Activated CD4-positive, alpha-beta T cell treated with anti-CD3 and anti-CD28 coated beads, Interleukin-10, Interleukin-2, amounts not matched to agents 100 ng/mL and 50 ng/mL, durations not matched to agents 16 hours and 8 hours (primary cell): Measurements from ENCODE around the gene PARVG.
A peak's percentile ranks its signal among the peaks of the same experiment; 100 is the strongest.

ENCODE experiments used
- DNase-seq: peaks from one replicate; pipeline ENCODE4 v3.0.0-alpha.2; 2020

PARVG gene

GRCh38 chr22:44180706-44181032 is at the start of gene PARVG:
Gene PARVG, plus strand, starts transcription at chr22:44180925. Its CDS starts 2,405 bp downstream, at chr22:44183330.
- DNase-seq, result peak; percentile 59

- DNase-seq, result no peak
Observed at GRCh38 chr22:44131412-44131811, 49.3 kb upstream of the PARVG start.

DNA sequence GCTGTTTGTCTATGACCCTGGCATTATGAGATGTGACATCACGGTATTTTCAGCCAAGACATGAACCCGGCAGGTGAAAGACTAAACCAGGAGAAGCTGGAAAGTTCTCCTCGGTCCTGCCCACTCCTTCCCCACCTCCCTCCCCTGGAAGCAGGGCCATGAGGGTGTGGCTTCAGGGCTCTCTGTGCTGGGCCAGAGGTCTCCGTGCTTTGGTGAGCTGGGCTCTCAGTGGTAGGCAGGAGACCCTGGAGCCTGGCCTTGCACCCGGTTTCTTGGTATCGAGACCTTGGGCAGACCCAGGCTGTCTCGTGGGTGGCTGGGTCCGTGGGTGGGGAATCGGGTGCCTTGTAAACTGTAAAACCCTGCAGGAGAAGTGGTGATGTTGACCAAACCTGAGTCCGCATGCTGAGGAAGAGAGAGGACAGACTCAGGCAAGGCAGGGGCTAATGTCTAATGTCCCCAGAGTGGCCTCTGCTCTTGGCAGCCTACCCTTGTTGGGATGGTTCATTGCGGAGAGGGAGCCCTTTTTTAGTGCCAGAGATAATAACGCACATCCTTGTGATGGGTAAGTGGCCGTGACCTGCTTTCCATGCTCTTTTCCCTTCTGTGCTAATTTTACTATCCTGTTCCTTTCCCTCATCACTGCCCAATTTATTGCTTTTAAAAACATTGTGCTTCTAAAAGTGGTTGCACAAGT is 48.6 kb upstream of the PARVG start:
- no peak for DNase-seq

DNA sequence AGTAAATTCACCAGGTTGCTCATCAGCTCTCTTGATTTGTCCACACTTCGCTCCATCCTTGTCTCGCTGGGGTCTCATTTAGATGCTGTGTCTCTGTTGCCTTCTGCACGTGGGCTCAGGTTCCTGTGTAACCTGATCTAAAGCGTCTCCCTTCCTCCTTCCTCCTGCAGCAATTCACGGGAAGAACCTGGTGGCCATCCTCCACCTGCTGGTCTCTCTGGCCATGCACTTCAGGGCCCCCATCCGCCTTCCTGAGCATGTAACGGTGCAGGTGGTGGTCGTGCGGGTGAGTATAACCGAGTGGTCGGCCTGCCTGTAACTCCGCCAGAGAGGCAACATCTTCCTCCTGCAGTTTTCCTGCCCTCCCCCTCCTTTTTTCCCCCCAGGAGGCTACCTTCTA is 48.0 kb upstream of the PARVG start:
- no peak for DNase-seq

DNA sequence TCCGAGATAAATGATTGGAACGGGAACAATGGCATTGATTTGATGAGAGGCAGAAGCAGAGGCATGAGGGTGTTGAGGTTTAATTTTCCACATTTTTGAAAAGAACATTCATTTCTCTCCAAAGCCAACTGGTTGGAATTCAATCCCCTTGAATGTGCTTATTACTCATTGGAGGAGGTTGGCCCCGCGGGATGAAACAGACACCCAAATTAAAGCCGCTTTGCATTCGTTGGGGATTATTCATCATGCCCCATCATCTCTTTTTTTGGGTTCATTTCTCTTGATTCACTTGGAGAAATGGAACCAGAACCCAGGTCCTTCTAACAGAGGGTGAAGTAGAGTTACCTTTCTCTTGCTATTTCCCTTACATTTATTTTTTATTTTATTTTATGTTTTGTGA is 47.6 kb upstream of the PARVG start:
- DNase-seq, result no peak

DNA sequence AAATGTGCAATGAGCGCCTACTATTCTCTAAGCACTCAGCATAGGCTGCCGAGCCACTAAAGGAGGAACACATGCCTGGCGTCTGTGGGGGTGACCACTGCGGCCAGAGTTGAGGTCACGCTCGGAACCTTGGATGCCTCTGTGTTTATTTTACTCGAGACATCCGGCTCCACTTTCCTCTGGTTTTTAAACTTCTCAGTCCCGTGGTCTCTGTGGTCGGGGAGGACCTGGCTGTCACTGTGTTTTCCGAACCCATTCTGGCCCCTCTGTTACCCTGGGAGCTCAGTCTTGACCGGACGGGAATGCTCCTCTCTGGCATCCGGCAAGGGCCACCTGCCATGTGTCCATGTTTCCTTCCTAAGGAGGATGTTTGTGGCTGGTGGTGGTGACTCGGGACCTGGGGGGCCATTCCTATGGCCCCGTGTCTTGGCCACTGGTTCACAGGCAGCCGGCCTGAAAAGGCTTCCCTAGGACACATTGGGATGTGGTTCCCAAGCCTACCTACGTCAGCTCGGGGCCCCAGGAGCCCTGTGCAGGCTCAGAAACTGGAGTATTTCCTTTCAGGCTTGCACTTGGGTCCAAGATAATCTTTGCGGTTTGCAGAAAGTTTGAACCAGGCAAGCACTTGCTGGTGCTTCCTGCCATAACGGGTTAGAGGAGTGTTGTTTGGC is 46.7 kb upstream of the PARVG start:
- DNase-seq, result no peak

- DNase-seq, result no peak
Observed at GRCh38 chr22:44136112-44136511, 44.6 kb upstream of the PARVG start.

- no peak for DNase-seq
Observed at GRCh38 chr22:44136786-44137185, 43.9 kb upstream of the PARVG start.

DNA sequence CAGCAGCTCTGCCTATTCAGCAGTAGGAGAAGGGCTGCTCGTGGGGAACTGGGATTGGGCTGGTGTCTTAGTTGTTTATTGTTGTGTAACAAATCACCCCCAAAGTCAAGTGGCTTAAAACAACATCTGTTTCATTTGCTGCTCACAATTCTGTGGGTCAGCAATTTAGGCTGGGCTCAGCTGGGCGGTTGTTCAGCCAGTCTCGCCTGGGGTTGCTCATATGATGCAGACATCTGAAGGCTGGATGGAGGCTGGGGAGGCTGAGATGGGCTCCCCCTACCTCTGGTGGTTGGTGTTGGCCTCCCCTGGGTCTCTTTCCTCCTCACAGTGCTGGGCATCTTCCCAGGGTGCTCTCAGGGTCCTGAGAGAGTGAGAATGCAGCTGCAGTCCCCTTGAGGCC is 43.3 kb upstream of the PARVG start:
- DNase-seq, result no peak

DNA sequence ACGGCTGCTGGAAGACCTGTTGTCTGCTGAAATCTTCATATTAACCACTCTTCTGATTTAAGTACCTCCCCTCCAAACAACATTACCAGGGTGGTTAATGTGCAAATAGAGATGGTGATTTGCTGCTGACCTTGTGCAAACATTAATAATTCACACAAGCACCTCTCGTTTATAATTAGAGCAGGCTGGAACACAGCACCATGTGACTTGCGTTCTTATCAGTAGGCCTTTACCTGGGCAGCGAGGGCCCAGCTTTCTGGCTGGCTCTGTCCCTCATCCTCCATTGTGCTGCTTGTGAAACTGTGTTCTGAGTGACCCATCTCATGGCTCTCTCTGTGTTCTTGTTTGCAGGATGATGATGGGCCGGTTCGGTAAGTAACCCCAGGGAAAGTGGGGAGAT is 41.0 kb upstream of the PARVG start:
- no peak for DNase-seq

- no peak for DNase-seq
Observed at GRCh38 chr22:44142421-44143104, 38.2 kb upstream of the PARVG start.

DNA sequence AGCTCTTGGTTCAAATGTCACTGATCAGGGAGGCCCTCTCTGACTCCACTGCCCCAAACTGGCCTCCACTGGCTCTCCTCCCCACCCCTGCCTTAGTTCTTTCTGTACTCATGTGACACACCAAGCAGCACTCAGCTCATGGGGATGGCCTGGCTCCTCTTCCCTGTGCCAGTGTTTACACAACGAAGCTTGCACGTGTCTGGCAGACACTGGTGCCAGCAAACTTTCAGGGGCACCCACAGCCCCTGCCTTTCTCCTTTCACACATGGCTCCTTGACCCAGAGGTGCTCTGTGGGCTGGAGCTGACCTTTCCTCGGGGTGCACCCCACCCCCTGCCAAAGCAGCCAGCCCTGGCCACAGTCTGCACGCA is 37.6 kb upstream of the PARVG start:
- no peak for DNase-seq

DNA sequence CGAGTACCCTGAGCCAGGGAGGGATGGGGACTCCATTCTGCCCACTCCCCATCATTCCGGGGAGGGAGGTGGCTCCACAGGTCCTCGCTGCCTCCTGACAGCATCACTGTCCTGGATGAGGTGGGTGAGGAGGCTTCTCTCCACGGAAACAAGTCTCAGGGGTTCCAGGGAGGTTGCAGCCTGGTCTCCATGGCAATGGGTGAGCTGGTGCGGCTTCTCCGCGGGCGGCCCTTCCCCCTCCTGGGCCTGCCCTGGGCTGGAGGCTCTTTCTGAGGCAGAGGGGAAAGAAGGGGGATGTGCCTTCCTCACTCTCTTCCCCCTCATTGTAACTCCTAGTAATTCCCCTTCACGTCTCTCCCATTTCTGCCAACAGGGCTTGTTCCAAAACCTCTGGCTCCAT is 37.1 kb upstream of the PARVG start:
- no peak for DNase-seq

DNA sequence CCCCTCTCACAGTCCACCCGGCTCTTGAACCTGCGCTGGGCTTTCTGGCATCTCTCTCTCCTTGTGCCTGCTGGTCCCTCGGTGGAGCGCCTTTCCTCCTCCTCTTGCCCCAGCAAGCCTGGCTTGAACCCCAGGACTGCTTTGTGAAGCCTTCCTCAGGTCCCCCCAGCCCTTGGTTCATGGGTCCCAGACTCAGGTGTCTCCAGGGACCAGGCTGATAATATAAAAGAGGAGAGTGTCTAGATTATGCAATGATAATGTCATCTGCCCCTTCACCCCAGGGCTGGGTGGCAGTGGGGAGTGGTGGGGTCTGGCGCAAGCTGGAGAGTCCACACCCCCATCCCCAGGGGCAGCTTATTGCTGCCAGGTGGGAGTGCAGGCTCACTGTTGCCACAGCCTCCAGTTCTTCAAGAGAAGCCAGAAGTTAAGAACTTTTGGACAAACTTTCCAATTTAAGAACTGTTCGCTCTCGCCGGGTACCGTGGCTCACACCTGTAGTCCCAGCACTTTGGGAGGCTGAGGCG is 36.6 kb upstream of the PARVG start:
- DNase-seq, result no peak

DNA sequence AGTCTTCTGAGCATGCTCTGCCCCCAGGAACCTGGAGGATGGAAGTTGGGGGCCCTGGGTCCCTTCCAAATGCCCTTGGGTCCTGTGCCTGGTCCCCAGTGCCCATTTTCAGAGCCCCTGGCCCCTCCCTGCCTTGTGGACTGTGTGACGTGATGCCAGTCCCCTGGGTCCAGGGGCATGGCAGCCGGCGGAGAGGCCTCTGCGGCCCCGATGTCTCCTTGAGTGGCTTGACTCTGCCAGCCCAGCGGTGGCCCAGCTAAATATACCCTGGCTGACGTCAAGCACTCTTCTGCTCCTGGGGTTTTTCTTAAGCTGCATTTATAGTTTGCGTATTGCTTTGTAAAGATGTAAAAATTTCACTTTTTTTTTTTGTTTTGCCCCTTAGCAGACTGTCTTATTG is 35.2 kb upstream of the PARVG start:
- no peak for DNase-seq

GRCh38 chr22:44146088-44146861 is 34.5 kb upstream of the PARVG start:
- no peak for DNase-seq

- DNase-seq, result no peak
Observed at GRCh38 chr22:44147008-44147645, 33.6 kb upstream of the PARVG start.

DNA sequence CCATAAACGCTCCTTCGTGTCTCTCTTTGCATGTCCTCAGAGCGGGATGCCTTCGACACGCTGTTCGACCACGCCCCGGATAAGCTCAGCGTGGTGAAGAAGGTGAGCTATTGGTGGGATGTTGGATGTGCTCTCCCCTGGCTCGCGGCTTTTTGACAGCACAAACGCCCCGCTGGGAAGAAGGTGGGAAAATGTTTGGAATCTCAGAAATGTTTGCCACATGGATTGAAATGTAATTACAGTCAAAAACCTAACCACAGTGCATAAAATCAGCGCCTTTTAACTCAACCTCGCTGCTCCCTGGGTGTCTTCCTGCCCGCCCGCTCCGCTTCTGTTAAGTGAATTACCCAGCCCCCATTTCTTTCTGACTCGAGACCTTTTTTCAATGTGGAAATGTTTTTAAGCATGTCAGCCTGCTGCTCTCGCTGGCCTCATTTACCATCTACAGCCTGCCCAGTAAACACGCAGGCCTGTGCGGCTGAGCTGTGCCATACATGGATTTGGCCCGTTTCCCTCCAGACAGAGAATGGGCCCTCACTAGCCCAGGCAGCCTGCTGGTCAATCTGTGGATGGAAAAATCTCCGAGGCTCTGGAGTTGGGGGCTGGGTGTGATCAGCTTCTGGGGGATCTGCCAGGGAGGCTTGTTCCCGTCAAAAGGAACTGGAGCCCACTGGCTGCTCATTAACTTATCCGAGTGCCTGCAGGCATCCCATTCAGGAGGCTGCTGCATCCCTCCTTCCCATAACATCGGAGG is 32.7 kb upstream of the PARVG start:
- no peak for DNase-seq

DNA sequence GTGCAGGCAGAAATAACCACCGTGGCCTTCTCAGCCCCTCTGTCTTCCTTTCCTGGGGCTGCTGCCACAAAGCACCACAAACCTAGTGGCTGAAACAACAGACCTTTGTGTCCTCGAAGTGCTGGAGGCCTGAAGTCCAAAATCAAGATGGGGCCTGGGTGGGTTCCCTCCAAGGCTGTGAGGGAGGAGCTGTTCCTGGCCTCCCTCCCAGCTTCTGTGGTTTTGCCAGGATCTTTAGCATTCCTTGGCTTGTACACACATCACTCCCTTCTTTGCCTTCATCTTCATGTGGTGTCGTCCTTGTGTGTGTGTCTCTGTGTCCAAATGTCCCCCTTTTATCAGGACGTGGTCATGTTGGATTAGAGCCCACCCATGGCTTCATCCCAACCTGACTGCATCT is 29.0 kb upstream of the PARVG start:
- no peak for DNase-seq

- DNase-seq, result no peak
Observed at GRCh38 chr22:44153710-44154109, 27.0 kb upstream of the PARVG start.

GRCh38 chr22:44154436-44154942 is 26.2 kb upstream of the PARVG start:
- DNase-seq, result peak; percentile 22

DNA sequence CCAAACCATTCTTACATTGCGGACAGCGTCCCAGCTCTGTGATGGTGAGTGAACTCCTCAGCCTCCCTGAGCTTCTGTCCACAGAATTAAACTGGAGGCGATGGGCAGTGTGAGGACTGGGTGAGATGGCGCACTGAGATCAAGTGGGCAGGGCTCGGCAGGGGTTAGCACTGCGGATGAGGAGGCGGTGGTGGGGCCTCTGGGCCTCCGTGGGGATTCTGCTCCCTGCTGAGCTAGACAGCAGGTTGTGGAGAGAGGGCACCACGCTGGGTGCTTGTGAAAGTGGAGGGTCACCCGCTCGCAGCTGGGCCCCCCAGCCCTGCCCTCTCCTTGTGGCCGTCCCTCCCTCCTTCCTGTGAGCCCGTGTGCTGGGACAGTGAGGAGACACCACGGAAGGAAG is 25.6 kb upstream of the PARVG start:
- no peak for DNase-seq
